Activated CD8-positive, alpha-beta memory T cell treated with anti-CD3 and anti-CD28 coated beads, Interleukin-2, amount 50 U/mL, for 4 hours (primary cell): ENCODE results near the gene NRM.
"Not testable (repeated sequence)": the region's sequence is repeated elsewhere in the genome, so short reads cannot be mapped to it uniquely, and the experiment has no call there.

Source experiments
- DNase-seq: peaks from one replicate; pipeline ENCODE4 v3.0.0-alpha.2; 2020

Gene NRM

GRCh38 chr6:30690403-30691207 lies at the start of gene NRM:
TSS of gene NRM (minus strand) at chr6:30690984. CDS start at chr6:30690974, 10 bp downstream.
- peak; percentile 77 for DNase-seq

- no peak for DNase-seq
Observed at GRCh38 chr6:30740540-30740870, 49.7 kb upstream of the NRM start.

GRCh38 chr6:30738532-30738931 lies 47.7 kb upstream of the NRM start:
- no peak for DNase-seq

GRCh38 chr6:30735668-30736314 lies 45.0 kb upstream of the NRM start:
- no peak for DNase-seq

- DNase-seq, result no peak
Observed at GRCh38 chr6:30732237-30732943, 41.6 kb upstream of the NRM start.

GRCh38 chr6:30730601-30731435 lies 40.0 kb upstream of the NRM start:
- DNase-seq, result peak; percentile 85

GRCh38 chr6:30727920-30728553 lies 37.3 kb upstream of the NRM start:
- DNase-seq, result no peak

- no peak for DNase-seq
Observed at GRCh38 chr6:30726506-30727413, 36.0 kb upstream of the NRM start.

- no peak for DNase-seq
Observed at GRCh38 chr6:30725713-30726505, 35.1 kb upstream of the NRM start.

- no peak for DNase-seq
Observed at GRCh38 chr6:30724906-30725667, 34.3 kb upstream of the NRM start.

- DNase-seq, result not testable (repeated sequence)
Observed at GRCh38 chr6:30723843-30724741, 33.3 kb upstream of the NRM start.

- DNase-seq, result not testable (repeated sequence)
Observed at GRCh38 chr6:30723159-30723842, 32.5 kb upstream of the NRM start.

- peak; percentile 87 for DNase-seq
Observed at GRCh38 chr6:30722280-30723112, 31.7 kb upstream of the NRM start.

GRCh38 chr6:30722025-30722279 lies 31.2 kb upstream of the NRM start:
- DNase-seq, result not testable (repeated sequence)

GRCh38 chr6:30721198-30722024 lies 30.6 kb upstream of the NRM start:
- peak; percentile 99 for DNase-seq

GRCh38 chr6:30720738-30721197 lies 30.0 kb upstream of the NRM start:
- DNase-seq, result peak; percentile 61
